IPS-20b (cell line): ENCODE measurements around the gene SH3GL1.

Experiments
- H3K27ac ChIP-seq: one replicate; pipeline ENCODE4 v1.5.1; 2013; ENCODE audit warnings: low read length
- H3K27me3 ChIP-seq: 2 replicates; pipeline ENCODE4 v1.6.1; 2013; ENCODE audit warnings: mild to moderate bottlenecking, low read length, inconsistent platforms; ENCODE audit not compliant: insufficient read depth
- H3K36me3 ChIP-seq: 2 replicates; pipeline ENCODE4 v1.6.1; 2013; ENCODE audit warnings: low read depth, mild to moderate bottlenecking, inconsistent platforms, low read length, moderate library complexity; ENCODE audit not compliant: insufficient read depth
- H3K4me1 ChIP-seq: 2 replicates; pipeline ENCODE4 v1.6.1; 2013; ENCODE audit warnings: mild to moderate bottlenecking, control low read depth, inconsistent platforms, low read length, moderate library complexity; ENCODE audit not compliant: insufficient read depth
- H3K4me3 ChIP-seq: 2 replicates; pipeline ENCODE4 v1.5.1; 2013; ENCODE audit warnings: mild to moderate bottlenecking, low read length, inconsistent platforms
- H3K9ac ChIP-seq: 2 replicates; pipeline ENCODE4 v1.6.1; 2013; ENCODE audit warnings: low read depth, mild to moderate bottlenecking, inconsistent platforms, low read length, moderate library complexity
- H3K9me3 ChIP-seq: 2 replicates; pipeline ENCODE4 v1.6.1; 2013; ENCODE audit warnings: mild to moderate bottlenecking, low read depth, low read length, inconsistent platforms; ENCODE audit not compliant: insufficient read depth

Gene SH3GL1

DNA sequence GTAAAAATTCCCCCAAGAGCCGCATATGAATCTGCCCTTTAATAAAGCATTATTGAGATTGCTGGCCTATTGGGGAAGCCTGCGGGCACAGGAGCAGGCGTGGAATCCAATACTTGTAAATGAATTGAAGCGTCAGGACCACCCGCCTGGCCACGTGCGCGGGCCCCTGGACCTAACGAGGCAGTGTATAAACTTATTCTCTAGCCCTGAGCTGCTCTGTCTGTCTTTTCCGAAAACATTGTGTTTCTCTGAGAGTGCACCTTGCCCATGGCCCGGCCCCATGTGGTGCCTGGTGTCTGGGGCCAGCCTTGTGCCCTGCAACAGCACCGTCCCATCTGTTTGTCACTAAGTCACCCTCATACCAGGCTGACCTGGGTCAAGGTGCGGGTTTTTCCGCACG, 42.8 kb upstream of the SH3GL1 start:
- H3K27ac ChIP-seq, result no peak overlapping the region
- H3K36me3 ChIP-seq, result peaks cover 74% of the 10 kb centered on the region
- no peak overlapping the region for H3K9ac ChIP-seq
- no peaks in the 10 kb centered on the region for H3K27me3 ChIP-seq
- no peaks in the 10 kb centered on the region for H3K9me3 ChIP-seq
- no peaks in the 10 kb centered on the region for H3K4me1 ChIP-seq
- H3K4me3 ChIP-seq, result no peak overlapping the region

DNA sequence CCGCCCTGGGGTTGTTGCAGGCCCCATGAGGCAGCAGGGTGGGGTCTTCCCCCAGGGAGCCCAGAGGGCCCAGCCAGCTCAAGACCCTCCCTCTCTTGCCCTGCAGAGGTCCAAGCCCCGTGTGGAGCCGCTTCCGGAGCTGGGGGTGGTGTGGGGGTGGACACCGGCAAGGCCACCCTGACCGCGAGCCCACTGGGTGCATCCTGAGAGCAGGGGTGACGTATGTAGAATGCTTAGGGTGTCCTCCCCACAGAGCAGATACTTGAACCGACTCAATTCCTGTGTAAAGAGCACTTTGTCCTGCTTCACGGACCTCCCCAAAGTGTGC, 42.4 kb upstream of the SH3GL1 start:
- Histone ChIP-seq H3K4me1 (no peaks in the 10 kb centered on the region), H3K27me3 (no peaks in the 10 kb centered on the region), H3K9me3 (no peaks in the 10 kb centered on the region), H3K9ac (no peak overlapping the region), H3K4me3 (no peak overlapping the region), H3K36me3 (peaks cover 74% of the 10 kb centered on the region), H3K27ac (no peak overlapping the region)

DNA sequence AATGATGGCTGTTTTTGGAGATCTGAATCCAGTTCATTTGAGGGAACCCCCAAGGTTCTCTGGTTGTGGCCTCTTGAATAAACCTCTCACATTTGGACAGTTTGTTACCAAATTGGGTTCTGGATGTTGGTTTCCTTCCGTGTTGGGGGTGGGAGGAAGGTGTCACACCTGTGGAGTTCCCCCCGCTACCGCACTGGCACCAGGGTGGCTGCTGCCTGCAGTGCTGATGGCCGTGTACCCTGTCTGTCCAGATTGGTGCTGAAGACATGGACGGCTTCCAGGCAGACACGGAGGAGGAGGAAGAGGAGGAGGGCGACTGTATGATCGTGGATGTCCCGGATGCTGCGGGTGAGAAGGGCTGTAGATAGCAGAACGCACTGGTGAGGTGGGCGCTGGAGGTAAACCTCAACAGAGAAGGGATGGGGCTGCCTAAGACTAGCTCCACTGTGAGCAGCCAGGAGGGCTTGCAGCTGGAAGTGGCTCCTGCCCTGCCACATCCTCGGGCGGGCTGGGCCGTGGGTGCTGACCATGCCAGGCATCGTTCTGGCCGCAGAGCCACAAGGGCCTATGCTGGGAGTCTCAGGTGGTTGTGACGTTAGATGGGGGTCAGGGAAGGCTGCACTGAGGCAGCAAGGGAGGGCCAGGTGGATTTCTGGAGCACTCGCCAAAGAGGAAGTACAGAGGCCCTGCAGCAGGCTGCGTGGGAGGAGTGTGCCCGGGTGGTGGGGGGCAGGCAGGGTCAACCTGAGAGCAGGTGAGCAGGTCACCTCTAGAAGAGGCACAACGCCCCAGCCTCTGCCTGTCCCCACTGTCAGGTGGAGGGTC, 41.9 kb upstream of the SH3GL1 start:
- Histone ChIP-seq H3K9ac (no peak overlapping the region; the same call in 1 of the 2 replicates), H3K4me1 (no peaks in the 10 kb centered on the region), H3K27ac (no peak overlapping the region), H3K9me3 (no peaks in the 10 kb centered on the region), H3K36me3 (peaks cover 72% of the 10 kb centered on the region), H3K4me3 (no peak overlapping the region), H3K27me3 (no peaks in the 10 kb centered on the region)

DNA sequence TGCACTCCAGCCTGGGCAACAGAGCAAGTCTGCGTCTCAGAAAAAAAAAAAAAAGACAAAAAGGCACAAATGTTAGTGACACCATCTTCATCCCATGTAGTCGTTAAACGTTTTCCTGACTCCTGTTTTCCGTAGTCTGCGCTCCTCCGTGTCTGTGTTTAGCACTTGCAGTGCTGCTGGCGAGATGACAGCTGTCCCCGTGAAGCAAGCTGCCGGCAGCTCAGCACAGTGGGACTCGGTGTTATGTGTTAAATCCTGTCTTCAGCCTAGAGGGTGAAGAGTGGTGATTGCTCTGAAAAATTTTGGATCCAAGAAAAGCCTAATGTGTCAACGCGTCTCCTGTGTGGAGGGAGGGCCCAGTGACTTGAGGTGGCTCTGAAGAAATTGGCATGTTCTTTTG, 38.9 kb upstream of the SH3GL1 start:
- Histone ChIP-seq H3K9me3 (no peaks in the 10 kb centered on the region), H3K4me3 (no peak overlapping the region), H3K27me3 (no peaks in the 10 kb centered on the region), H3K9ac (no peak overlapping the region), H3K27ac (no peak overlapping the region), H3K36me3 (peaks cover 81% of the 10 kb centered on the region), H3K4me1 (no peaks in the 10 kb centered on the region)

DNA sequence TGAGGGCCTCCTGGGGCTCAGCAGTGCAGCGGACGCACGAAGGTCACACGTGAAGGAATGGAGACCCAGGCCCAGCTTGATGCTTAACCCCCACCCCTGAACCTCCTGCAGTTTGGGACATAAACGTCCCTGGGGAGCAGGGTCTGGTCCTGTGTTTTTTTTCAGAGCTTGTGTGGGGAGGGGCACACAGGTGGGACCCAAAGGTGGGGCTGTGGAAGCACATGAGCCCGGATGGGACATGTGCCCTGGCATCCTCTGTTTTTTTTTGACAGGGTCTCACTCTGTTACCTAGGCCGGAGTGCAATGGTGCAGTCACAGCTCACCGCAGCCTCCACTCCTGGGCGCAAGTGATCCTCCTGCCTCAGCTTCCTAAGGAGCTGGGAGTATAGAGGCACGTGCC, 36.8 kb upstream of the SH3GL1 start:
- peaks cover 87% of the 10 kb centered on the region for H3K36me3 ChIP-seq

DNA sequence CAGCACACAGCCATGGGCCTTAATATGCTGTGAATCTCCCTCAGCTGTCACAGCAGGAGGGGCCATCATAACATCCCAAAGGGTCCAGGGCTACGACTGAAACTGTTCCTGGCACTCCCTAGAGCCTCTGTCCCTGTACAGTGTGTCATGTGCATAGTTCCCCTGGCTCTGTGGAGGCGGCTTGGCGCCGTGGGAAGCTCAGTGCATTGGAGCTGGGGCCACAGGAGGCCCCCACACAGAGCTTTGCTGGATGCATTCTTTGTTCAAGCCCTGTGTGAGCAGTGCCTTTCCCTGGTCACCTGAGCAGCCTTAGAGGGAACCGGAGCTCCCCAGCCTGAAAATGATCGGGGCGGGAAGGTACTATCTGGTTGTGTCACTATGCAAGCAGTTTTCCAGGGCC, 35.9 kb upstream of the SH3GL1 start:
- no peaks in the 10 kb centered on the region for H3K4me1 ChIP-seq
- H3K9ac ChIP-seq, result no peak overlapping the region
- H3K36me3 ChIP-seq, result peaks cover 92% of the 10 kb centered on the region

More for the DNA sequence above, 36.8 kb upstream of the SH3GL1 start:
- no peak overlapping the region for H3K4me3 ChIP-seq
- no peak overlapping the region for H3K9ac ChIP-seq
- no peak overlapping the region for H3K27ac ChIP-seq
- H3K9me3 ChIP-seq, result no peaks in the 10 kb centered on the region
- H3K4me1 ChIP-seq, result no peaks in the 10 kb centered on the region
- H3K27me3 ChIP-seq, result no peaks in the 10 kb centered on the region

DNA sequence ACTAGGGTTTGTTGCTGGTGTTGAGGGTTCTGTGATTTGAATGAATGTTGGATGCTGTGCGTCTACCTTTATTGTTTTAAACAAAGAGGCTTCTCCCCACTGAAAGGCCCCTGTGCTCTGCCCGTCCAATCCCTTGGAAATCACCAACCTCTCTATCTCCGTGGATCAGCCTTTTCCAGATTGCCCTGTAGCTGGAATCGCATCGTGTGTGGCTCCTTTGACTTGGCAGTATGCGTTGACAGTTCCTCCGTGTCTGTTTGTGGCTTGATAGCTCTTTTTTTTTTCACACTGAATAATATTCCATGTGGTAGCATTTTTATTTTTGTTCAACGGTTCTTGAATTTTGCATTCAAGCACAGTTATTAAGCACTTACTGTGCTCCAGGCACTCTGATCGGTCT, 34.0 kb upstream of the SH3GL1 start:
- no peaks in the 10 kb centered on the region for H3K4me1 ChIP-seq
- no peaks in the 10 kb centered on the region for H3K9me3 ChIP-seq
- no peak overlapping the region for H3K27ac ChIP-seq
- H3K4me3 ChIP-seq, result no peak overlapping the region
- peaks cover 95% of the 10 kb centered on the region for H3K36me3 ChIP-seq
- H3K27me3 ChIP-seq, result no peaks in the 10 kb centered on the region
- no peak overlapping the region for H3K9ac ChIP-seq

More for the DNA sequence above, 35.9 kb upstream of the SH3GL1 start:
- no peak overlapping the region for H3K27ac ChIP-seq
- H3K4me3 ChIP-seq, result no peak overlapping the region
- no peaks in the 10 kb centered on the region for H3K9me3 ChIP-seq
- no peaks in the 10 kb centered on the region for H3K27me3 ChIP-seq

DNA sequence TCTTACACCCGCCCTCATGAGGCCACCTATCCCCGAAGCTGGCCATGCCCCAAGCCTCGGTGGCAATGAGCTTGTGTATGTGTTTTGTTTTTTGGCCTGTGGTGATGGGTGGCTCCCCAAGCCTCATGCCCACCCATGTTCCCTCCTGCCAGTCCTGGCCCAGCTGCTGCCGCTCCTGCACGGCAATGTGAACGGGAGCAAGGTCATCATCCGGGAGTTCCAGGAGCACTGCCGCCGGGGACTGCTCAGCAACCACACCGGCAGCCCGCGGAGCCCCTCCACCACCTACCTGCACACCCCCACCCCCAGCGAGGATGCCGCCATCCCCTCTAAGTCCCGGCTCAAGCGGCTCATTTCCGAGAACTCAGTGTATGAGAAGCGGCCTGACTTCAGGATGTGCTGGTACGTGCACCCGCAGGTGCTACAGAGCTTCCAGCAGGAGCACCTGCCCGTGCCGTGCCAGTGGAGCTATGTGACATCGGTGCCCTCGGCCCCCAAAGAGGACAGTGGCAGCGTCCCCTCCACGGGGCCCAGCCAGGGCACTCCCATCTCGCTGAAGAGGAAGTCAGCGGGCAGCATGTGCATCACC, 32.7 kb upstream of the SH3GL1 start:
- Histone ChIP-seq H3K4me3 (no peak overlapping the region), H3K9ac (no peak overlapping the region), H3K4me1 (no peaks in the 10 kb centered on the region), H3K36me3 (peaks cover 97% of the 10 kb centered on the region), H3K27me3 (no peaks in the 10 kb centered on the region), H3K9me3 (no peaks in the 10 kb centered on the region), H3K27ac (no peak overlapping the region)

DNA sequence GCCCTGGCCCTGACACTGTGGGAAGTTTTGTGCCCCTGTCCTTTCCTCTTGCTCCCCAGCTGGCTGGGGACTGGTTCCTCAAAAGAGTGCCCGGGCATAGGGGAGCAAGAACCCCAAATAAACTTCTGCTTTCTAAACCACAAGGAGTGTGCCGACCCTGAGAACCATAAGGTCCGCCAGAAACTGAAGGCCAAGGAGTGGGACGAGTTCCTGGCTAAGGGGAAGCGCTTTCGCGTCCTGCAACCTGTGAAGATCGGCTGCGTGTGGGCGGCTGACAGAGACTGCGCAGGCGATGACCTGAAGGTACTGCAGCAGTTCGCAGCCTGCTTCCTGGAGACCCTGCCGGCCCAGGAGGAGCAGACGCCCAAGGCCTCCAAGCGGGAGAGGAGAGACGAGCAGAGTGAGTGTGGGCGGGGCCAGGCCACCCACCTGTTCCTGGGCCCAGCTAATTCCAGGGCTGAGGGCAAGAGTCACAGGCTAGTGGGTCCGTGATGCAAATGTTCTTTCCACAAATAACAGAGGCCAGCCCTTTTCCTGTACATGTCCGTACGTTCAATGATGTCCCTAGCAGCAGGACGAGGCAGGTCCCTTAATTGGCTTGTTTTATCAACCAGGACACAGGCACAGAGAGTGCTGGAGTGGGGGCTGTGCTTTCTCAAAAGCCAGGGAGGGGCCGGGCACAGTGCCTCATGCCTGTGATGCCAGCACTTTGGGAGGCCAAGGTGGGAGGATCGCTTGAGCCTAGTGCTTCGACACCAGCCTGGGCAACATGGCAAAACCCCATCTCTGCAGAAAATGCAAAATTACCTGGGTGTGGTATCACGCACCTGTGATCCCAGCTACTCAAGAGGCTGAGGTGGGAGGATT, 31.7 kb upstream of the SH3GL1 start:
- no peaks in the 10 kb centered on the region for H3K4me1 ChIP-seq
- no peak overlapping the region for H3K4me3 ChIP-seq
- H3K27ac ChIP-seq, result no peak overlapping the region
- peaks cover 90% of the 10 kb centered on the region for H3K36me3 ChIP-seq
- H3K9me3 ChIP-seq, result no peaks in the 10 kb centered on the region
- no peaks in the 10 kb centered on the region for H3K27me3 ChIP-seq
- H3K9ac ChIP-seq, result no peak overlapping the region

DNA sequence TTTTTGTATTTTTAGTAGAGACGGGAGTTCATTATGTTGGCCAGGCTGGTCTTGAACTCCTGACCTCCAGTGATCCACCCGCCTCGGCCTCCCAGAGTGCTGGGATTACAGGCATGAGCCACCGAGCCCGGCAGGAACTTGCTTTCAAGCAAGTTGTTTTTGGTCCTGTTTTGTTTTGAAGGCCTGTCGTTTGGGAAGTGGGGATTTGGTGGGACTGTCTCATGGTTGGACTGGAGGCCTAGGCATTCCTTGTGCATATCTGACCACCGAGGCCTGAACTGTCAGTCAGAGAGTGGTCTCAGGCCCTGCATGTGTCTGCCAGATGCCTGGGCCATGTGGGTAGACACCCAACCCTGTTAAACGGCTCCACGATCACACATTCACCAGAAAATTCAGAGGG, 30.9 kb upstream of the SH3GL1 start:
- no peak overlapping the region for H3K27ac ChIP-seq
- H3K36me3 ChIP-seq, result peaks cover 89% of the 10 kb centered on the region
- no peak overlapping the region for H3K9ac ChIP-seq
- no peaks in the 10 kb centered on the region for H3K4me1 ChIP-seq
- no peaks in the 10 kb centered on the region for H3K27me3 ChIP-seq
- H3K4me3 ChIP-seq, result no peak overlapping the region
- no peaks in the 10 kb centered on the region for H3K9me3 ChIP-seq

DNA sequence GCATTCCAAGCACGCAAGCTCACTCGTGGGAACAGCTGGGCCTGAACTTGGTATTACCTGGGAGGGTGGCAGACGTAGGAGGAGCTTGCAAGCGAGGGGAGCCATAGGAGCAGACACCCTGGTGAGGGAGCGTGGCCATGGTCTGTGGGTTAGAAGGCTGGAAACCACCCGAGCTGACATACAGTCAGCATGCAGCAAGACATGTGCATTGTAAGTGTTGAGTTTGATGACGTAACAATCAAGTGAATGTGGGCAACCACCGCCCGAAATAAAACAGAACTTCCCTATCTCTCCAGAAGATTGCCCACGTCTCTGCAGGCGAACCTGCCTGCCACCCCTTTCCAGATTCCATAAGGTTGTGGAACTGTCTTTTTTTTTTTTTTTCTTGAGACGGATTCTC, 30.4 kb upstream of the SH3GL1 start:
- Histone ChIP-seq H3K4me1 (no peaks in the 10 kb centered on the region), H3K9ac (no peak overlapping the region), H3K27me3 (no peaks in the 10 kb centered on the region), H3K27ac (no peak overlapping the region), H3K36me3 (peaks cover 88% of the 10 kb centered on the region), H3K9me3 (no peaks in the 10 kb centered on the region), H3K4me3 (no peak overlapping the region)

DNA sequence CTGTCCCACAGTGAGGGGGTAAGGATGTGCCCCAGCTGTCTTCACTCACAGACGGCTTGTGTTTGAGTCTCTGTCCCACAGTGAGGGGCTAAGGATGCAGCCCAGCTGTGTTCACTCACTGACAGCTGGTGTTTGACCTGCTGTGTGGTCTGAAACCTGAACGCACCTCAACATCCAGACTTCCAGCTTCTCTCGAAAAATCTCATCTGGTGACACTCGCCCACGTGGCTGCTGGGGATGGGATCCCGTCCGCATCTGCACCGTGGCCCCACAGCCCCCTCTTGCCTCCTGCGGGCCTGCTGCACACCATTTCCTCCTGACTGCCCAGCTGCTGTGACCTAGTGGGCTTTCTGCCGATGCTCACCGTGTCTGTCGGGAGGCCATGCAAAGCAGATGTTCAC, 29.4 kb upstream of the SH3GL1 start:
- Histone ChIP-seq H3K9me3 (no peaks in the 10 kb centered on the region), H3K9ac (no peak overlapping the region), H3K4me1 (no peaks in the 10 kb centered on the region), H3K4me3 (no peak overlapping the region), H3K36me3 (peaks cover 89% of the 10 kb centered on the region), H3K27ac (no peak overlapping the region), H3K27me3 (no peaks in the 10 kb centered on the region)
